ENCODE measurements around the gene LTBP4.

- TF ChIP-seq CTCF (IDR thresholded peaks at IDR 0.05; ENCODE audit: poor library complexity) (no peak), EZH2 (IDR thresholded peaks at IDR 0.05; ENCODE audit: borderline replicate concordance) (no peak)
Measured at GRCh38 chr19:40571831-40572495, 29.2 kb upstream of the LTBP4 start.

All from hepatocyte (in vitro differentiated cells).